ENCODE data around the gene AAK1.
"Not testable (repeated sequence)": the region's sequence is repeated elsewhere in the genome, so short reads cannot be mapped to it uniquely, and the experiment has no call there.

AAK1 gene

DNA sequence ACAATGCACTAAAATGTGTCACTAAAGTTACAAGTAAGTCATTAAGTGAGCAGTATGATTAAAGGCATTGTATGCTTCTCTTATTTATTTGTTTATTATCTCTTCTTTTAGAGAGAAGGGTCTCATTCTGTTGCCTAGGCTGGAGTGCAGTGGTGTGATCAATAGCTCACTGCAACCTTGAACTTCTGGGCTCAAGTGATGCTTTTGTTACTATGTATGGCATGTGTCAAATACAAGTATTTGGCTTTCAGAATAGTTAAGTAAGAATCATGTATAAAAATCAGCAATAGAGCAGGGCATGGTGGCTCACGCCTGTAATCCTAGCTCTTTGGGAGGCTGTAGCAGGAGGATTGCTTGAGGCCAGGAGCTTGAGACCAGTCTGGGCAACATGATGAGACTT, 15.8 kb upstream of the AAK1 start:
- DNase-seq: no peak

- no peak for DNase-seq
Observed at GRCh38 chr2:69652206-69652605, 8.7 kb upstream of the AAK1 start.

DNA sequence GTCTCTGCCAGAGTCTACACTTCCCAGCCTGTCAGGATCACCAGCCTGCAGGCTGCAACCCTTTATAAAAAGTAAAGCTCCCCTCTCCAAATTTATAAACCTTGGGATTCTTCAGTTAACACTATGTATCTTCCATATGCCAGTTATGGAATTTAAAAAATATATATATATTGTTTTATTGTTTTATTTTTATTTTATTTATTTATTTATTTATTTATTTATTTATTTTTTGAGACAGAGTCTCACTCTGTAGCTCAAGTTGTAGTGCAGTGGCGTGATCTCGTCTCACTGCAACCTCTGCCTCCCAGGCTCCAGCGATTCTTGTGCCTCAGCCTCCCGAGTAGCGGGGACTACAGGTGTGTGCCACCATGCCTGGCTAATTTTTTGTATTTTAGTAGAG, 3.7 kb upstream of the AAK1 start:
- not testable (repeated sequence) for DNase-seq

DNA sequence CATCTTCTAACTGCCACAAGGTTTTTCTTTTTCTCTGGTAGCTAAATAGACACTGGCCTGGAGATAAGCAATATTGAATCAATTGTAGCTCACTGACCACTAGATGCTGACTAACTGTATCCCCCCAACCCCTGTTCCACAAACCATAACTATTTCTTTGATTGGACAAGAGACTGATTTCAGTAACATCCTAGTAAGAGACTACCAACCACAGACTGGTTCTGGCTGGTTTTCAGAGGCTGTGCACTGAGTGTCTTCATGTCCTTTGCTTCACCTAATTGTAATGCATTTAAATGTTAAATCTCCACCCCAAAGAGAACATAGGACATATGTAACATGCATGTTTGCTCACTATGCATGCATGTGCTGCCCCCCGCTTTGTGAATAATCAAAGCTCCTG, 3.2 kb upstream of the AAK1 start:
- no peak for DNase-seq

DNA sequence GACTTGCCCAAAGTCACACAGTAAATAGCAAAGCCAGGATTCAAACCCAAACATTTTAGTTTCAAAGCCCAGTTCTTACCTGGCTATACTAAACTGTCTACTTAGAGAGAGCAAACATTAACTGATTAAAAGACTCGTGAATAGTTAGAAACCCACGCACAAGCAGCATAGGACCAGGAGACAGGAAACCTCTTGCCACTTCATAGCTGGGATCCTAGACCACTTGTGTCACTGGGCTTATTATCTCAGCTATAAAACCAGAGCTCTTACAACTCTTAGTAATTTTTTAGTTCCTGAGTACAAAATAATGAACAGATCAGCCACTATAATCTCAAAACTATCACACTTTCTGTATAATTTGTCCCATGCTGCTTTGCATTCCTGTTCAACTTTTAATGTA, 2.4 kb upstream of the AAK1 start:
- no peak for DNase-seq

DNA sequence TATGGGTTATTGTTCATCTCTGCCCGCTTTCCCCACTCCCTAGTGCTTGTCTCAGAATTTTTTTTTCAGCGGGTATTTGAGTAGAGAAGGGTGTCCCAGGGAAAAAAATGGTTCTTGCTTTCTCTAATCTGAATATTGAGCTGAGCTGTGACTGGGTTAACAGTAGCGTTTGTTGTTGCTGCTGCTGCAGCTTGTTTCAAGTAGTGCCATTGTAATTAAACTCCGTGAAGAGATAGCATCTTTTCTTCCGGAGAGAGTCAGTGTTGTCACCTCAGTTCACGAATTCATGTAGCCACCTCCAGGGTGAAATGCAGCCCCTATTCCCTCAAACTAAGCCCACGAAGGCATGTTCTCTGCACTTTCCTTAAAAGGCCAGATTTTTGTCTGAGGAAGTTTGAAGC, 1.5 kb upstream of the AAK1 start:
- no peak for DNase-seq

DNA sequence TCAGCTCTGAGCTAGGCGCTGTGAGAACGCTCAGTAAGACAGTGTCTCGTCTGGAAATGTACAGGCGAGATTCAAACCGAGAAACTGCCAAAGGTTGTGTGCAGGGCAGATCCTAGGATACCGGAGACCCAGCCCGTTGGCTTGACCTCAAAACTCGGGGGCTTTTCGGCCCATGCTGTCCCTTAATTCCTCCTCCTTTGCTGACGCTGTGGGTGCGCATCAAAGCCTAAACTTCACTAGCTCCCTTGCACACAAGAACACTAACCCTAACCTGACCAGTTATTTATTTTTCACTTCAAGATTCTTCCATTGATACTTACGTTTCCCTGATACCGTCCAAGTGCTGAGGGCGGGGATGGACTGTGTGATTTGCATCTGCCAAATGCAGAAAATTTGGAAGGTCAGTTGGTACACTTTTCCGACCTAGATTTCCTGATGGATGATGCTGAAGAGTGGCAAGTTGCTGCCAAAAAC, 1.0 kb upstream of the AAK1 start:
- no peak for DNase-seq

DNA sequence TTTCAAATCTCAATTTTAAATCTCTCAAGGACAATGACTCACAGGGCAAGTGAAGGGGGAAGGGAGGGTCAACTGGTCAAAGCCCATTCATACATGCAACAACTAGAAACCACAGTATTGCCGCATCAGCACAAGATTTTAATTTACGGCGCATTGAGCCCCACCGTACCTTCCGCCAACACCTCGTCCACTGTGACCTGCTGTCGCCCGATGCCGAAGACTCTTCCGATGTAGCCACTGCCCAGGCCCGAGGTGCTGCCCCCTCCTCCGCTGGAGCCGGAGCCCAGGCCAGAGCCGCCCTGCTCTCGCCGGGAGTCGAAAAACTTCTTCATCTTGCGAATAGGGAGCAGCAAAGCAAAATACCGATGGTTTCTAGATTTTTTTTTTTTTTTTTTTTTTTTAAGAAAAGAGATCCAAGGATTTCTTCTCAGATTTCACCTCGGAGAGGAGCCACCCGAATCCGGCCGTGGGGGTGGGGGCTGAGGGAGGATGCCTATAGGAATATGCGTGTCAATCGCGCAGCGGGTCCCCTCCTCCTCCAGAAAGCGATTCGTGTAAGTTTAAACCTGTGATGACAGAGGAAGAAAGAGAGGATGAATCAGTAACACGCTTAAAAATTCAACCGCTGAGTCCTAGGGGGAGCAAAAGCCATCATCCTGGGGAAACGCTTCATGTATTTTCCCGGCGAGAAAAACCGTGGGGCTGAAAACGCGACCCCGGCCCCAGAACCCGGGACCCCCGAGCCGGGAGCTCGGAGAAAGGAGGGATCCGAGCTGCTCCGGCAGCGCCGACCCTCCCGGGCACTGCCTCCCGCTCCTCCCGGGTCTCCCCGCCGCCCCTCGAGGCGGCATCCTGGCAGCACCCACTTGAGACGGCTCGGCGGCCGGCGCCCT, 584 bp downstream of the AAK1 start:
- peak; percentile 22 to 57 (median 40) for DNase-seq

GRCh38 chr2:69641887-69642708, 1.4 kb downstream of the AAK1 start:
- DNase-seq: no peak

DNA sequence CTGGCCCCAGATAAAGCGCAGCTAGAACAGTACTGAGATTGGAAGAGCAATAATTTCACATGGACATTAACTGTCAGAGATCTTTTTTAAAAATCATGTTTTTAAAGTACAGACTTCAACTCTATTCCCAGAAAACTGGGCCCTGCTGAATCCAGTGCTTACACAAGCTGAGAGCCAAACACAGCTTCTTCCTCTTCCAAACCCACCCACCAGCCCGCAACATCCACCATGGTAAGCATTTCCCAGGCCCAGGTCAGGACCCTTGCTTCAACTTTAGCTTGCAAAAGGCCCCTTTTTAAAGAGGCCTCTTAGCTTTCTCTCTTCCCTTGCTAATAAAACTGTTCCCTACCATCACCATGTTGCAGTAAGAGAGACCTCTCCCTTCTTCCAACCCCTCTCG, 2.1 kb downstream of the AAK1 start:
- DNase-seq: no peak

DNA sequence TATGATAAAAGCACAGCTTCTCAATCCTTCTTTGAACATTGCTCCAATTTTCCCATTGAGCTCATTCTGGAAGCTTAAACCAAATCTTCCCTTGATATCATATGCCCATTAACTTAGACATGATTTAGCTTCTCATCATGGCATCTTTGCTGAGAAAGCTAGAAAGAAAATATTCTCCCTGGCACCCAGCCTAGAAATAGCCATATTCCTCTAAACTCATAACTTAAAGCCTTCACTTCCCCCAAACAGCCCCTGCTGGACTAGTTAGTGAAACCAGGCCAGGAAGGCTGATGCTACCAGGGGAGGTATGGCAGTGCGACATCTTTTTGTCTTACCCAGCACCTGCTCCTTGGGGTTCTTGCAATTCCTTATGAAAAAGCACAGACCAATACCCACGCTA, 4.3 kb downstream of the AAK1 start:
- DNase-seq: no peak

- DNase-seq: no peak
Observed at GRCh38 chr2:69638630-69639029, 4.9 kb downstream of the AAK1 start.

- DNase-seq: no peak
Observed at GRCh38 chr2:69637923-69638322, 5.6 kb downstream of the AAK1 start.

- no peak for DNase-seq
Observed at GRCh38 chr2:69636395-69636794, 7.1 kb downstream of the AAK1 start.

DNA sequence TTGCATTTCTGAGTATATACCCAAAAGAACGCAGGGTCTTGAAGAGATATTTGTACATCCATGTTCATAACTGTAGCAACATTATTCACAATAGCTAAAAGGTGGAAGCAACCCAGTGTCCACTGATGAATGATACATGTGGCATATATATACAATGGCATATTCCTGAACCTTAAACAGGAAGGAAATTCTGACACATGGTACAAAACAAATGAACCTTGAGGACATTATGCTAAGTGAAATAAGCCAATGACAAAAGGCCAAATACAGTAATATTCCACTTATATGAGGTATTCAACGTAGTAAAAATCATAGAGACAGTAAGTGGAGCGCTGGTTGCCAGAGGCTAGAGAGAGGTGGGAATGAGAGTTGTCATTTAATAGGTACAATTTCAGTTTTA, 8.1 kb downstream of the AAK1 start:
- DNase-seq: no peak

DNA sequence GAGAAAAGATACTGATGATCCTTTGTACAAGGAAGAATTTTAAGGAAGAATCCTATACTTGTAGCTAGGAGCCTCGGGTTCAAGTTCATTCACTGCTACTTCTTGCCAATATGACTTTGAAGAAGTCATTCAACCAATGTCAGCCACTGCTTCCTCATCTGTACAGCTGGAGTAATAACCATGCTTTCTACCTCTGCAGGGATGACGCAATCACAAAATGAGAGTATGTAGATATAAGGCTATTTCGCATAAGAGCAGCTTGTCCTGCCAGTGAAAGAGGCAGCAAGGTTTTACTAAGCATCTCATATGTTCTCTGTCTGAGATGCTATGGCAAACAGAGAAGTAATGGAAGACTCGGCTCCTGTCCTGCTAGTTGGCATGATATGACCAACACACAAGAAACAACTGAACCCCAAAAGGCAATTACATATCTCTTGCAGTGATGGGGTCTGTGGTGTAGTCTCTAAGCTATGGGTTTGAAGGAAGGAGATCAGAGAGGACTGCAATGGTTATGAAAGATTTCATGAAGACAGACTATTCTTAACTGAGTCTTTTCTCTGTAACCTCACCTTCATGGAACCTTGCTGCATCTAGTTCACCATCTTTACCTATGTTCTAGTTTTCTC, 9.2 kb downstream of the AAK1 start:
- DNase-seq: no peak

DNA sequence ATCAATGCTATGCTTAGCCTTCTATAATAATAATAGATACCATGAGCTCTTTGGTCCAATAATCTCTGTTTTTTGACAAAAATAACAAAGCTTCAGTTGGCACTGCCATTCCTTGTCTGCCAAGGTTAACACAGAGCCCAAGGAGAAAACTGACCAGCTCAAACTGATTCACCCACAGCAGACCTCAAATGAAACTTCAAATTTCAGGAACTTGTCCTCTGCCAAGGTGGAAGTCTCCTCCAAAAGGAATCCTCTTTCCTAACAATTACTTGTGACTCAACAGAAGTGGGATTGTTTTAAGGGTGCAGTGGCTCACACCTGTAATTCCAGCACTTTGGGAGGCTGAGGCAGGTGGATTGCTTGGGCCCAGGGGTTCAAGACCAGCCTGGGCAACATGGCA, 12.1 kb downstream of the AAK1 start:
- no peak for DNase-seq

GRCh38 chr2:69629921-69630608, 13.5 kb downstream of the AAK1 start:
- no peak for DNase-seq

DNA sequence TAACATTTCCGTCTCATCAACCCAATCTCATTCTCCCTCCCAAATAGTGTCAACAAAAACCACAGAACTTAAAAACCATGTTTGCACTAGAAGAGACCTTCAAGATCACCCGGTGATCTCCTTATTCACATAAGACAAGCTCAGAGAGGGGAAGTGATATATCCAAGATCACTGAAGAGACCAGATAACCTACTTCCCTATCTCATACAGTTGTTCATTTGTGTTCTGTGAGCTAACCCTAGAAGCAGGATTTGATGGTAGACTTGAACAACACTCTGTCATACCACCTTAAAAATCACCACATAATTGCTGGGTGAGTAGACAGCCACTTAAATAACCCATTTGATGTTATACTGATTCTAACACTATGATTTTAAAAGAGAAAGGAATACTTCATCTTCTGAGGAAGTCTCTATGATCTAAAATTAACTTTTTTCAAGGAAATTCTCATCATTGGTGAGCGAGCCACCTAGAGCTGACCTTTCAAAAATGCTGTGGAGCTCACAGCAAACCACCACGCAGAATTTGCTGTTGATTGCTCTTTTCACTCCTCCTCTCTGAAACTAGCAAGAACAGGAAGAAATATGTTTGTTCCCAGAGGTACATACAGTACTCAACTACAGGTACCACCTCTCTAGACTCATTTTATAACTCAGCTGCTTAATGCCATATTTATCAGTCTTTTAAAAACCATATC, 15.1 kb downstream of the AAK1 start:
- no peak for DNase-seq

DNA sequence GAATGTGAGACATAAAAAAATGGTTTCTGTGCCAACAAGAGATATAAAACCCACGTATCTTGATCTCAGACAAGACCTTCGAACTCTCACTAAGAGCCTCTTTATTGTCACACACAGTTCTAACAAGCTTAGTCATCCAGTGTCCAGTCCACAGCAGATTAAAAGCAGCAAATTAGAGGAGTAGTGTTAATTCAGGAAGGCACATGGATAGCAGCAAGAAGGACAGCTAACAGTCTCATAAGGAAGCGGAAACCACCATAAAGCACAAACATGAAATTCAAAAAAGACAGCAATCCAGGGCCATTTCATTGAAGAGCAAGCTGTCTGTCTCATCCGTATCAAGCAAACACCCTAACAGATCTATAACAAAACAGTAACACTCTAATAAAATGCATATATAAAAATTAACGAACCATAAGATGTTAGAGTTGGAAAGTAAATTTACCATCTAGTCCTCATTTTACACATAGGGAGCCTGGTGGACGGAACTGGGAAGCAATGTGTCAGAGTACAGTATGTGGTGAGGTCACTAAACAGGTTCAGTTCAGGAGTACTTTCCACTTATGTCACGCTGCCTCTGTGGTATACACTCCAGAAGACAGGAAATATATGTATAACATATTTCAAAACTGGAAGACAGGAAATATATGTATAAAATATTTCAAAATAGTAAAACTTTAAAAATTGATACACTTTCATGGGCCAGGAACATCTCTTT, 18.3 kb downstream of the AAK1 start:
- no peak for DNase-seq

DNA sequence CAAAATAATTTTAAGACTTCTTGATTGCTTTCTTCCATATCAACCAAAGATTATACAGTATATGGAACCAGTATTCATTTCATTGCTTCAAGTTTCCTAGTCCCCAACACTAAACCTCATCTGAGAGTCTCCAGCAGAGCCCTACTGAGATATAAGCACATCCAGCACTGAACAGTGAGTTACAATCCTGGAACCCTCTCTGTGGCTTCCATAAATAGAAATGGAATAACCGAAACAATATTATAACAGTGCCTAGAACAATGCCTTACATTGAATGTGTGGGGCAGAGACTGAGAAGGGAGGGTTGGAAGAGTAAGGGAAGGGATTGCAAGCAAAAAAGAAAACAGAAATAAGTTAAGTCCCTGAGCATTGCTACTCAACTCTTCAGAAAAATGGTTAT, 18.9 kb downstream of the AAK1 start:
- no peak for DNase-seq

GRCh38 chr2:69624131-69624530, 19.4 kb downstream of the AAK1 start:
- DNase-seq: no peak

Data from activated naive CD4-positive, alpha-beta T cell (primary cell).